Measurements from ENCODE around the gene DDX43.
"Not testable (repeated sequence)": the region's sequence is repeated elsewhere in the genome, so short reads cannot be mapped to it uniquely, and the experiment has no call there.

DDX43 gene

DNA sequence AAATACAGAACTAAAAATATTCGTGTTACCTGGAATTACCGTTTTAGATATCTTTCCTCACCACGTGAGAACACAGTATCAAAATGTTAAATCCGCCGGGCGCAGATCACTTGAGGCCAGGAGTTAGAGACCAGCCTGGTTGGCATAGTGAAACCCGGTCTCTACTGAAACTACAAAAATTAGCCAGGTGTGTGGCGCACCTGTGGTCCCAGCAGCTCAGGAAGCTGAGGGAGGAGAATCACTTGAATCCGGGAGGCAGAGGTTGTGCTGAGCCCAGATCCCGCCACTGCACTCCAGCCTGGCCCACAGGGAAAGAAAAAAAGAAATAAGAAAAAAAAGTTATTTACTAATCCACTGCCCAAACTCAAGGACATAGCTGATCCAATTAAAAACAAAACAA lies 4.8 kb upstream of the DDX43 start:
- DNase-seq = peak; percentile 97

GRCh38 chr6:73391675-73392074 lies 3.0 kb upstream of the DDX43 start:
- DNase-seq = no peak

- peak; percentile 44 for DNase-seq
Measured at GRCh38 chr6:73392188-73392587, 2.4 kb upstream of the DDX43 start.

- DNase-seq = no peak
Measured at GRCh38 chr6:73393278-73393677, 1.4 kb upstream of the DDX43 start.

- DNase-seq = no peak
Measured at GRCh38 chr6:73395875-73396274, 1.2 kb downstream of the DDX43 start.

DNA sequence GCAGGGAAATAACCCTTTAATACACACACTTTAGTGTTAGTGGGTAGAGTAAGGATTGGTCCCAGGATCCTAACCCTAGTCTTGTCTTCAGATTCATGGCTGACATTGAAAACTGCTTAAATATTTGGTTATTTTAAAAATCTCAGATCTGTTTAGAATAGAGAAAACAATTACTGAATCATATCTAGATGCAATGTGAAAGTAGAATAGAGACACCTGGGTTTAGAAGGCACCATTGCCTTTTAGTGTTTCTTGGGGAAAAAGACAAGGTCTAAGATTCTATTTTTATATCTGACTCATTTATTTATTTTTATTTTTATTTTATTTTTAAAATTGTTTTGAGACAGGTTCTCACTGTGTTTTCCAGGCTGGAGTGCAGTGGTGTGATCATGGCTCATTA lies 6.0 kb downstream of the DDX43 start:
- no peak for DNase-seq

GRCh38 chr6:73409395-73409794 lies 14.8 kb downstream of the DDX43 start:
- DNase-seq = no peak

- no peak for DNase-seq
Measured at GRCh38 chr6:73413102-73413501, 18.5 kb downstream of the DDX43 start.

- DNase-seq = no peak
Measured at GRCh38 chr6:73418081-73418741, 23.6 kb downstream of the DDX43 start.

DNA sequence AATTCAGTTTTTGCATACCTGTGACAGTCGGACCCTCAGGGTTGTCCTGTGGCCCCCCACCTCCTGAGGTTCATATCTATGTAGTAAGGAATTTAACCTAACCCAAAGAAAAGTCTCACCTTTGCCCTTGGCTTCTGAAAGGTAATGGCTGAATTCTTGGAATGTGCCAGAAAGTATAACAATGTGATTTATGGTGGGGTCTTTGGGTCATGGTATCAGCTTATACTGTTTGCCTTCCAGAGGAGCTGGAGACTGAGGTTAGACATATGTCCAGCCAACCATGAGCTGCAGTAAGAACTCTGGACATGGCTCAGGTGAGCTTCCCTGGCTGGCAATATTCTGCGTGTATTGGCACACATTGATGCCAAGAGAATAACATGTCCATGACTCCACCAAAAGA lies 26.9 kb downstream of the DDX43 start:
- no peak for DNase-seq

DNA sequence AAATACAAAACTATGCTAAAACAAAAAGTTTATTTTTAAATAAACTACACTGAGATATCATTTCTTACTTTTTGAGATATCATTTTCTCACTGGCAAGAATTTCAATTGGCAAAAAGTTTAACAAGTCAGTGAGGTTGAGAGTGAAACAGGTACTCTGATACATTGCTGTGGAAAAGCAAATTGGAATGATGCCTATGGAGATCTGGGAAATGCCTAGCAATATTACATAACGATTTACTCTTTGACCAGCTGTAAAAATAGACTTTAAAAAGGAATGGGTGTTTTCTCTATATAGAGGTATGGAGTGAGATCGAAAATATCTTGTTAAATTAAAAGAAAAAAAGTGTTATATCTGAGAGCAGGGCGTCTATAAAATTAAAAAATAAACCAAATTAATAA lies 40.6 kb downstream of the DDX43 start:
- DNase-seq = no peak

- no peak for DNase-seq
Measured at GRCh38 chr6:73443555-73443954, 48.9 kb downstream of the DDX43 start.

DNA sequence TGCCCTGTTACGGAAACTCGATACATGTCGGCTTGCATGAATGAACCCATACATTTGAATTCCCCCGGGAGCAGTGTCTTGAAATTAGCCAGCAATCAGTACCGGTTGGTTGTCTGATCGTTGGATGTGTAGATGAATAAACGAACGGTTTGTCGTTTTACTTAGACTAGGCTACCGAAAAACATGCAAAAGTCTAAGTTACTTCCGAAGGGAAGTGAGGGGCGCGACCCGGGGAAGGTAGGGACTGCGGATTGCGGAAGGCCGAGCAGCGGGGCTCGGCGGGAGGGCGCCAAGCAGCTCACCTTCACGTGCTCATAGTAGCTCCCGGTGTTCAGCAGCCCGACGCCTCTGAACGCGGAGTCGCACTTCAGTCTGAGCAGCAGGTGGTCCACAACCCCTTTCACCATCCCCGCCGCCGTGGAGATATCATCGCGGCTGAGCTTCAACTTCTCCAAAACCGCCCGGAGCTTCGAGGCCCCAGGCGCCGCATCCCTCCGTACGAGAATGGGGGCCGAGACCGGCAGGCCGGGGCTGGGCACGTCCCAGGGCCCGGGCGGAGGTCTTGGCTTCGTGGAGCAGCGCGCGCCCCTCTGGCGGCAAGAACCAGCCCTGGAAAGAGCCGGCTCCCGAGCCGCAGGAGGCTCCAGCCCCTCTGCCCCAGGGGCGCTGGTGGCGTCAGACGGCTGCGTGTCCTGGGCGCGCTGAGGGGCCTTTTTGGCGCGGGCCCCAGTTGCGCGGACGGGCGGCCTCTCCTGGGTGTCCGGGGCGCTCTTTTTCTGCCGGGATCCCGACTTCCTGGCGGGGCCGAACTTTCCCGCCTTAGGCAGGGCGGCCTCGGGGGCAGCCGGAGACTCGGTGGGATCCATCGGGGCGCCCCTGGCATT lies 56.8 kb downstream of the DDX43 start:
- DNase-seq = peak; percentile 88

DNA sequence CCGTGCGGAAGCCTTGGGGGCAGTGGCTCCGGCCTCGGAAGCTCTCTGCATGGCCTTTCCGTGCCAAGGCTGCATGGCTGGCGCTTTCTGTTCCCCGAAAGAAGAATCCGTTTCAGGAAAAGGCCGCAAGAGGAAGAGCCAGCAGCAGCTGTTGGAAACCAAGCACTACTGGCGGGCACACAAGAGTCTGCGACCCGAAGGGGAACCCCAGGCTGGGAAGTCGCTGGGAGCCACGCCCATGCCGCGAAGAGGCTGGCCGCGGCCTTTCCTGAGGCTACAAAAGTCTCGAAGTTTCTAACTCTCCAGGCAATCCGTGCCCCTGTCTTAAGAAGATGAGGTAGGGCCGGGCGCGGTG lies 57.5 kb downstream of the DDX43 start, which contains the start of gene CGAS:
TSS of gene CGAS (minus strand) at position 191 of the 355 bp plus-strand sequence. CDS start at position 75, 116 bp downstream.
- peak; percentile 99 for DNase-seq

- no peak for DNase-seq
Measured at GRCh38 chr6:73455865-73456629, 61.4 kb downstream of the DDX43 start.

- DNase-seq = not testable (repeated sequence)
Measured at GRCh38 chr6:73459474-73459873, 64.8 kb downstream of the DDX43 start.

GRCh38 chr6:73460056-73460455 lies 65.4 kb downstream of the DDX43 start:
- DNase-seq = no peak

DNA sequence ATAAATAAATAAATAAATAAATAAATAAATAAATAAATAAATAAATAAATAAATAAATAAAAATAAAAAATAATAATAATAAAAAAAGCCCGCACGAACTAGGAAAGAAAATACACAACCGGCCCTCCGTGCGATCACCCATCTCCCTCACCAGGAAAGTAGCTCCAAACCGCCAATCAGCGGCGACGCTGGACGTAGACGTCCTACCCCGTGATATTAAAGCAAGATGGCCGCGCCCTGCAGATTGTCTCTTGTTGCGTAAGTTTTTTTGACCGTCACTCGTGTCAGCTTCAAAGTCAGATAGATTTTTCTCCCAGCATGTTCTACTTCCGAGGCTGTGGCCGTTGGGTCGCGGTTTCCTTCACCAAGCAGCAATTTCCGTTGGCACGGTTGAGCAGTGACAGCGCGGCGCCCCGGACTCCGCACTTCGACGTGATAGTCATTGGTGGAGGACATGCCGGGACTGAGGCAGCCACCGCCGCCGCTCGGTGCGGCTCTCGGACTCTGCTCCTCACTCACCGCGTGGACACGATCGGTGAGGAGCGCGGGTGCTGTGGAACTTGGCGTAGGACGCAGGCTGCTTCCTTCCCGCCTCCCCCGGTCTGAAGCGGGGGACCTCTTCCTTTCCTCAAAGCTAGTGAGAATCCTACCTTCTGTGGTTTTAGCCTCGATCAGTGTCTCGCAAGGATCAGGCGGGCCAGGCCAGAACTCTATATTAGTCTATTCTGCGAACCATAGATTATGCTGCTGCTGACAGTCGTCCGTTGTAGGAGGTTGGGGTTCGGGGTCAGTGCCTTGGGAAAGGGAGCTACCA lies 67.1 kb downstream of the DDX43 start, which contains the start of gene MTO1:
TSS of gene MTO1 (plus strand) at position 201 of the 814 bp plus-strand sequence. CDS start at position 319, 118 bp downstream.
- DNase-seq = peak; percentile 99
